GM23338 (cell line): ENCODE data around the gene CNTNAP2. TPM values are rescaled to one million over a fixed set of nuclear protein-coding genes. Genes with fewer than 3 reads are reported as not detected.

Source experiments
- ATAC-seq: fragments of 200-7000 bp; cut with Tn5 transposase; 3 replicates; pipeline ENCODE4 v1.9.1; 2020
- DNase-seq: peaks from one replicate; pipeline ENCODE4 v3.0.0-alpha.2; 2015; ENCODE audit warnings: low spot score
- H2AFZ ChIP-seq: fragments of 200-600 bp; sonication (generic); 2 replicates; pipeline ENCODE4 v1.8.0; 2016; ENCODE audit warnings: antibody characterized with exemption, mild to moderate bottlenecking, moderate library complexity
- H3F3A ChIP-seq: fragments of 200-600 bp; sonication (generic); replicated peaks from 2 replicates; pipeline ENCODE4 v1.8.0; 2017; ENCODE audit warnings: antibody characterized with exemption, mixed run types, low read depth
- H3K27ac ChIP-seq: fragments of 200-600 bp; sonication (generic); 2 replicates; pipeline ENCODE4 v1.6.1; 2016; ENCODE audit warnings: low read depth
- H3K27me3 ChIP-seq: fragments of 200-600 bp; sonication (generic); 2 replicates; pipeline ENCODE4 v1.8.0; 2016; ENCODE audit warnings: mild to moderate bottlenecking, mixed run types, moderate library complexity; ENCODE audit not compliant: insufficient read depth
- H3K36me3 ChIP-seq: fragments of 200-600 bp; sonication (generic); 2 replicates; pipeline ENCODE4 v1.8.0; 2016; ENCODE audit warnings: mild to moderate bottlenecking; ENCODE audit not compliant: insufficient read depth
- H3K4me1 ChIP-seq: fragments of 200-600 bp; sonication (generic); 2 replicates; pipeline ENCODE4 v1.8.0; 2016; ENCODE audit warnings: mild to moderate bottlenecking, moderate library complexity; ENCODE audit not compliant: insufficient read depth
- H3K4me2 ChIP-seq: fragments of 200-600 bp; sonication (generic); 2 replicates; pipeline ENCODE4 v1.7.1; 2017; ENCODE audit warnings: mixed run types
- H3K4me3 ChIP-seq: fragments of 200-600 bp; sonication (generic); 2 replicates; pipeline ENCODE4 v1.6.1; 2016; ENCODE audit warnings: mixed run types
- H3K79me2 ChIP-seq: fragments of 200-600 bp; sonication (generic); replicated peaks from 2 replicates; pipeline ENCODE4 v1.8.0; 2017; ENCODE audit warnings: mild to moderate bottlenecking; ENCODE audit not compliant: insufficient read depth
- H3K9me2 ChIP-seq: fragments of 200-600 bp; sonication (generic); 2 replicates; pipeline ENCODE4 v1.8.0; 2017; ENCODE audit not compliant: insufficient read depth
- H4K20me1 ChIP-seq: fragments of 200-600 bp; sonication (generic); replicated peaks from 2 replicates; pipeline ENCODE4 v1.8.0; 2017; ENCODE audit warnings: mild to moderate bottlenecking; ENCODE audit not compliant: insufficient read depth
- H3K27ac Mint-ChIP-seq: 2 replicates; pipeline ENCODE4 v1.8.0; 2020; ENCODE audit warnings: inconsistent platforms, mild to moderate bottlenecking, moderate library complexity, mixed read lengths
- H3K27me3 Mint-ChIP-seq: 3 replicates; pipeline ENCODE4 v1.8.0; 2022; ENCODE audit warnings: low read depth, mild to moderate bottlenecking, moderate library complexity, mixed read lengths, inconsistent platforms; ENCODE audit not compliant: insufficient read depth, poor library complexity
- H3K36me3 Mint-ChIP-seq: 3 replicates; pipeline ENCODE4 v1.8.0; 2021; ENCODE audit warnings: low read depth, mild to moderate bottlenecking, inconsistent platforms, moderate library complexity, mixed read lengths
- H3K4me1 Mint-ChIP-seq: 3 replicates; pipeline ENCODE4 v1.8.0; 2020; ENCODE audit warnings: mild to moderate bottlenecking, inconsistent platforms, mixed read lengths
- H3K4me3 Mint-ChIP-seq: 3 replicates; pipeline ENCODE4 v1.8.0; 2021; ENCODE audit warnings: moderate library complexity, mild to moderate bottlenecking, inconsistent platforms, mixed read lengths
- H3K9me3 Mint-ChIP-seq: 3 replicates; pipeline ENCODE4 v1.8.0; 2020; ENCODE audit warnings: moderate library complexity, mild to moderate bottlenecking, inconsistent platforms, mixed read lengths
- CREB1 ChIP-seq: fragments of 250-450 bp; sonication (Bioruptor Pico); IDR thresholded peaks from 2 replicates; pipeline ENCODE4 v1.5.0; 2020; ENCODE audit warnings: low read depth, mild to moderate bottlenecking, moderate library complexity
- JUNB ChIP-seq: IDR thresholded peaks from one replicate; pipeline ENCODE4 v1.6.1; 2016; ENCODE audit warnings: antibody characterized with exemption; ENCODE audit not compliant: unreplicated experiment
- NANOG ChIP-seq: IDR thresholded peaks from 2 replicates; pipeline ENCODE4 v1.6.1; 2016; ENCODE audit warnings: antibody characterized with exemption, borderline replicate concordance
- STAT1 ChIP-seq: IDR thresholded peaks from one replicate; pipeline ENCODE4 v1.6.1; 2016; ENCODE audit warnings: antibody characterized with exemption; ENCODE audit not compliant: unreplicated experiment
- ZNF114 ChIP-seq: fragments of 250-450 bp; sonication (Bioruptor Pico); IDR thresholded peaks from 2 replicates; pipeline ENCODE4 v1.5.0; 2020; ENCODE audit warnings: mild to moderate bottlenecking, moderate library complexity
- ZNF331 ChIP-seq: fragments of 250-450 bp; sonication (Bioruptor Pico); IDR thresholded peaks from 2 replicates; pipeline ENCODE4 v1.5.0; 2020; ENCODE audit warnings: low read depth, mild to moderate bottlenecking, moderate library complexity
- polyA plus RNA-seq: library from polyadenylated mRNA; unstranded; fragments of >200 nt; fragmentation: Nextera tagmentation; extraction: Ambion mirVana; gene quantifications from 2 replicates; pipeline ENCODE4 v1.2.1, GENCODE V29; 2016
- total RNA-seq: library from RNA; depleted of rRNA; stranded (reverse); fragments of >200 nt; shearing (Covaris generic); gene quantifications from 2 replicates; pipeline ENCODE4 v1.2.3, GENCODE V29; 2014
- TF ChIP-seq, protein P1 (sequence below): fragments of 250-450 bp; sonication (Bioruptor Pico); IDR thresholded peaks from 2 replicates; pipeline ENCODE4 v1.5.0; 2020; ENCODE audit warnings: mild to moderate bottlenecking, moderate library complexity
- TF ChIP-seq, protein P2 (sequence below): IDR thresholded peaks from one replicate; pipeline ENCODE4 v1.6.1; 2018; ENCODE audit warnings: antibody characterized with exemption; ENCODE audit not compliant: unreplicated experiment
- TF ChIP-seq, protein P3 (sequence below), 2 experiments: fragments of 200-600 bp in 1 of 2; sonication (generic) in 1 of 2; conservative IDR thresholded peaks; 2 replicates each; pipeline versions ENCODE4 v1.5.1 to v1.6.1; 2016 to 2017; ENCODE audit warnings: antibody characterized with exemption in 2 of 2, low read depth in 2 of 2, mild to moderate bottlenecking in 2 of 2, moderate library complexity in 1 of 2

The CNTNAP2 gene
- total and polyA plus RNA-seq, 2 experiments from 2014 or later: 38.2 to 61.3 TPM

DNA sequence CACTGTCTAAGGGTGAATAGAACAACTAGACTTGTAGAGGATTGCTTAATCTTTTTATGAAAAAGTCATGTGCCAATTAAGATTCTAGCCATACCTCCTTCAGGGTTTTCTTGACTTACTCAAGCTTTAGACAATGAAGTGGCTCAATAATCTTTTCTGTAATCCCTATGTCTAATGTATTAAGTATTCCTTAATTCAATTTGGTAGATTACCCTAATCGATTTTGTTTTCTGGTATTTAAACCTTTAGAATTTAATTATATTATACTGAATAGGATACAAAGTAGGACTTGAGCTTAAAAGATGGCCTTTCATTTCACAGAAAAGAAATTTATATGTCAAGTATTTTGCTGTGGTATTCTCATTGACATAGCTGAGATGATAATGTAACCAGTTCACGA is 1876.1 kb downstream of the CNTNAP2 start (continued):
- TF ChIP-seq, protein P1, sequence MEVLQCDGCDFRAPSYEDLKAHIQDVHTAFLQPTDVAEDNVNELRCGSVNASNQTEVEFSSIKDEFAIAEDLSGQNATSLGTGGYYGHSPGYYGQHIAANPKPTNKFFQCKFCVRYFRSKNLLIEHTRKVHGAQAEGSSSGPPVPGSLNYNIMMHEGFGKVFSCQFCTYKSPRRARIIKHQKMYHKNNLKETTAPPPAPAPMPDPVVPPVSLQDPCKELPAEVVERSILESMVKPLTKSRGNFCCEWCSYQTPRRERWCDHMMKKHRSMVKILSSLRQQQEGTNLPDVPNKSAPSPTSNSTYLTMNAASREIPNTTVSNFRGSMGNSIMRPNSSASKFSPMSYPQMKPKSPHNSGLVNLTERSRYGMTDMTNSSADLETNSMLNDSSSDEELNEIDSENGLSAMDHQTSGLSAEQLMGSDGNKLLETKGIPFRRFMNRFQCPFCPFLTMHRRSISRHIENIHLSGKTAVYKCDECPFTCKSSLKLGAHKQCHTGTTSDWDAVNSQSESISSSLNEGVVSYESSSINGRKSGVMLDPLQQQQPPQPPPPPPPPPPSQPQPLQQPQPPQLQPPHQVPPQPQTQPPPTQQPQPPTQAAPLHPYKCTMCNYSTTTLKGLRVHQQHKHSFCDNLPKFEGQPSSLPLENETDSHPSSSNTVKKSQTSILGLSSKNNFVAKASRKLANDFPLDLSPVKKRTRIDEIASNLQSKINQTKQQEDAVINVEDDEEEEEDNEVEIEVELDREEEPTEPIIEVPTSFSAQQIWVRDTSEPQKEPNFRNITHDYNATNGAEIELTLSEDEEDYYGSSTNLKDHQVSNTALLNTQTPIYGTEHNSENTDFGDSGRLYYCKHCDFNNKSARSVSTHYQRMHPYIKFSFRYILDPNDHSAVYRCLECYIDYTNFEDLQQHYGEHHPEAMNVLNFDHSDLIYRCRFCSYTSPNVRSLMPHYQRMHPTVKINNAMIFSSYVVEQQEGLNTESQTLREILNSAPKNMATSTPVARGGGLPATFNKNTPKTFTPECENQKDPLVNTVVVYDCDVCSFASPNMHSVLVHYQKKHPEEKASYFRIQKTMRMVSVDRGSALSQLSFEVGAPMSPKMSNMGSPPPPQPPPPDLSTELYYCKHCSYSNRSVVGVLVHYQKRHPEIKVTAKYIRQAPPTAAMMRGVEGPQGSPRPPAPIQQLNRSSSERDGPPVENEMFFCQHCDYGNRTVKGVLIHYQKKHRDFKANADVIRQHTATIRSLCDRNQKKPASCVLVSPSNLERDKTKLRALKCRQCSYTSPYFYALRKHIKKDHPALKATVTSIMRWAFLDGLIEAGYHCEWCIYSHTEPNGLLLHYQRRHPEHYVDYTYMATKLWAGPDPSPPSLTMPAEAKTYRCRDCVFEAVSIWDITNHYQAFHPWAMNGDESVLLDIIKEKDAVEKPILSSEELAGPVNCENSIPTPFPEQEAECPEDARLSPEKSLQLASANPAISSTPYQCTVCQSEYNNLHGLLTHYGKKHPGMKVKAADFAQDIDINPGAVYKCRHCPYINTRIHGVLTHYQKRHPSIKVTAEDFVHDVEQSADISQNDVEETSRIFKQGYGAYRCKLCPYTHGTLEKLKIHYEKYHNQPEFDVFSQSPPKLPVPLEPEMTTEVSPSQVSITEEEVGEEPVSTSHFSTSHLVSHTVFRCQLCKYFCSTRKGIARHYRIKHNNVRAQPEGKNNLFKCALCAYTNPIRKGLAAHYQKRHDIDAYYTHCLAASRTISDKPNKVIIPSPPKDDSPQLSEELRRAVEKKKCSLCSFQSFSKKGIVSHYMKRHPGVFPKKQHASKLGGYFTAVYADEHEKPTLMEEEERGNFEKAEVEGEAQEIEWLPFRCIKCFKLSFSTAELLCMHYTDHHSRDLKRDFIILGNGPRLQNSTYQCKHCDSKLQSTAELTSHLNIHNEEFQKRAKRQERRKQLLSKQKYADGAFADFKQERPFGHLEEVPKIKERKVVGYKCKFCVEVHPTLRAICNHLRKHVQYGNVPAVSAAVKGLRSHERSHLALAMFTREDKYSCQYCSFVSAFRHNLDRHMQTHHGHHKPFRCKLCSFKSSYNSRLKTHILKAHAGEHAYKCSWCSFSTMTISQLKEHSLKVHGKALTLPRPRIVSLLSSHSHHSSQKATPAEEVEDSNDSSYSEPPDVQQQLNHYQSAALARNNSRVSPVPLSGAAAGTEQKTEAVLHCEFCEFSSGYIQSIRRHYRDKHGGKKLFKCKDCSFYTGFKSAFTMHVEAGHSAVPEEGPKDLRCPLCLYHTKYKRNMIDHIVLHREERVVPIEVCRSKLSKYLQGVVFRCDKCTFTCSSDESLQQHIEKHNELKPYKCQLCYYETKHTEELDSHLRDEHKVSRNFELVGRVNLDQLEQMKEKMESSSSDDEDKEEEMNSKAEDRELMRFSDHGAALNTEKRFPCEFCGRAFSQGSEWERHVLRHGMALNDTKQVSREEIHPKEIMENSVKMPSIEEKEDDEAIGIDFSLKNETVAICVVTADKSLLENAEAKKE (CRISPR knock-in tag): no peak
- TF ChIP-seq STAT1 (no peak), JUNB (no peak)

DNA sequence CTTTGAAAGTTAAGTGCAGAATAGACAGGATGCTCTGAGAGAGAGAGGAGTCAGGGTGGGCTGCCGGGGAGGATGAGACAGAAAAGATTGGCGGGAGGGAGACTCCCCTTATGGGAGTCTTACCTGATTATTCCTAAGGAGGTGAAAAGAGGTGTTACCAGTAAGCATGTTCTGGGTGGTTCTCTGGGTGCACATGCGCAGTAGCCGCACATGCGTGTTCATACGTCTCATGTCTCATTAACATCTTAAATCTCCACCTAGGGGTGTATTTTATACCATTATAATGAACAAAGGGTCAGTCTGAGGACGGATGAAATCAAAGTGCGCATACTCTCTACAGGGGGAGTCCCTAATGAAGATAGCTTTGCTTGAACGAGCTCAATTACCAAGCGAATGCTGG is 1881.0 kb downstream of the CNTNAP2 start:
- DNase-seq (no peak), ATAC-seq (no peak)
- Histone ChIP-seq H3K4me1 (peaks cover 6% of the 10 kb centered on the region; the same call in 1 of the 2 replicates), H3K79me2 (no peaks in the 10 kb centered on the region), H3K9me2 (no peaks in the 10 kb centered on the region), H3K27ac (no peak overlapping the region), H2AFZ (no peak overlapping the region), H3K4me3 (no peak overlapping the region), H4K20me1 (no peaks in the 10 kb centered on the region), H3K4me2 (no peak overlapping the region), H3F3A (no peaks in the 10 kb centered on the region), H3K36me3 (no peaks in the 10 kb centered on the region; the same call in 1 of the 2 replicates), H3K27me3 (no peaks in the 10 kb centered on the region)
- H3K4me3 Mint-ChIP-seq: no peak overlapping the region
- H3K36me3 Mint-ChIP-seq: peaks cover 9% of the 10 kb centered on the region; the same call in 1 of the 3 replicates
- peaks cover 20% of the 10 kb centered on the region for H3K4me1 Mint-ChIP-seq
- peaks cover 41% of the 10 kb centered on the region for H3K9me3 Mint-ChIP-seq
- H3K27me3 Mint-ChIP-seq: no peaks in the 10 kb centered on the region
- no peak overlapping the region; the same call in 1 of the 2 replicates for H3K27ac Mint-ChIP-seq
- TF ChIP-seq JUNB: no peak
- no peak for TF ChIP-seq CREB1
- TF ChIP-seq, protein P2, sequence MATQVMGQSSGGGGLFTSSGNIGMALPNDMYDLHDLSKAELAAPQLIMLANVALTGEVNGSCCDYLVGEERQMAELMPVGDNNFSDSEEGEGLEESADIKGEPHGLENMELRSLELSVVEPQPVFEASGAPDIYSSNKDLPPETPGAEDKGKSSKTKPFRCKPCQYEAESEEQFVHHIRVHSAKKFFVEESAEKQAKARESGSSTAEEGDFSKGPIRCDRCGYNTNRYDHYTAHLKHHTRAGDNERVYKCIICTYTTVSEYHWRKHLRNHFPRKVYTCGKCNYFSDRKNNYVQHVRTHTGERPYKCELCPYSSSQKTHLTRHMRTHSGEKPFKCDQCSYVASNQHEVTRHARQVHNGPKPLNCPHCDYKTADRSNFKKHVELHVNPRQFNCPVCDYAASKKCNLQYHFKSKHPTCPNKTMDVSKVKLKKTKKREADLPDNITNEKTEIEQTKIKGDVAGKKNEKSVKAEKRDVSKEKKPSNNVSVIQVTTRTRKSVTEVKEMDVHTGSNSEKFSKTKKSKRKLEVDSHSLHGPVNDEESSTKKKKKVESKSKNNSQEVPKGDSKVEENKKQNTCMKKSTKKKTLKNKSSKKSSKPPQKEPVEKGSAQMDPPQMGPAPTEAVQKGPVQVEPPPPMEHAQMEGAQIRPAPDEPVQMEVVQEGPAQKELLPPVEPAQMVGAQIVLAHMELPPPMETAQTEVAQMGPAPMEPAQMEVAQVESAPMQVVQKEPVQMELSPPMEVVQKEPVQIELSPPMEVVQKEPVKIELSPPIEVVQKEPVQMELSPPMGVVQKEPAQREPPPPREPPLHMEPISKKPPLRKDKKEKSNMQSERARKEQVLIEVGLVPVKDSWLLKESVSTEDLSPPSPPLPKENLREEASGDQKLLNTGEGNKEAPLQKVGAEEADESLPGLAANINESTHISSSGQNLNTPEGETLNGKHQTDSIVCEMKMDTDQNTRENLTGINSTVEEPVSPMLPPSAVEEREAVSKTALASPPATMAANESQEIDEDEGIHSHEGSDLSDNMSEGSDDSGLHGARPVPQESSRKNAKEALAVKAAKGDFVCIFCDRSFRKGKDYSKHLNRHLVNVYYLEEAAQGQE: no peak
- TF ChIP-seq ZNF114 (CRISPR knock-in tag): no peak
- TF ChIP-seq NANOG: no peak
- TF ChIP-seq ZNF331 (CRISPR knock-in tag): no peak
- TF ChIP-seq, protein P3, sequence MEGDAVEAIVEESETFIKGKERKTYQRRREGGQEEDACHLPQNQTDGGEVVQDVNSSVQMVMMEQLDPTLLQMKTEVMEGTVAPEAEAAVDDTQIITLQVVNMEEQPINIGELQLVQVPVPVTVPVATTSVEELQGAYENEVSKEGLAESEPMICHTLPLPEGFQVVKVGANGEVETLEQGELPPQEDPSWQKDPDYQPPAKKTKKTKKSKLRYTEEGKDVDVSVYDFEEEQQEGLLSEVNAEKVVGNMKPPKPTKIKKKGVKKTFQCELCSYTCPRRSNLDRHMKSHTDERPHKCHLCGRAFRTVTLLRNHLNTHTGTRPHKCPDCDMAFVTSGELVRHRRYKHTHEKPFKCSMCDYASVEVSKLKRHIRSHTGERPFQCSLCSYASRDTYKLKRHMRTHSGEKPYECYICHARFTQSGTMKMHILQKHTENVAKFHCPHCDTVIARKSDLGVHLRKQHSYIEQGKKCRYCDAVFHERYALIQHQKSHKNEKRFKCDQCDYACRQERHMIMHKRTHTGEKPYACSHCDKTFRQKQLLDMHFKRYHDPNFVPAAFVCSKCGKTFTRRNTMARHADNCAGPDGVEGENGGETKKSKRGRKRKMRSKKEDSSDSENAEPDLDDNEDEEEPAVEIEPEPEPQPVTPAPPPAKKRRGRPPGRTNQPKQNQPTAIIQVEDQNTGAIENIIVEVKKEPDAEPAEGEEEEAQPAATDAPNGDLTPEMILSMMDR (conservative IDR thresholded peaks at IDR 0.05; ENCODE audit: low read depth in 2 of 2): no peak
- no peak for TF ChIP-seq STAT1
